ENCODE results near the gene MADCAM1. TPM values are rescaled to one million over a fixed set of nuclear protein-coding genes. Genes with fewer than 3 reads are reported as not detected.

The MADCAM1 gene
- total and polyA plus RNA-seq, 2 donors (not counting 1 experiment from before 2014, with no cell fraction given) = 0.70 to 2.5 TPM

Small RNA genes lying within 50 kb of the gene (small RNA-seq; reads per million reads assigned to genes)
- not detected for gene RNA5SP462 (ENCODE audit: insufficient read length, low read depth, low replicate concordance)

Other genes starting within 250 kb of the MADCAM1 start
- gene PLPP2, start 205.1 kb upstream of the MADCAM1 start, total RNA-seq = 0.10 and 0.37 TPM in 2 replicates
- gene PLPP2, start 205.1 kb upstream of the MADCAM1 start, polyA plus RNA-seq = 0.17 and 1.3 TPM in 2 replicates
- gene MIER2, start 151.7 kb upstream of the MADCAM1 start, total RNA-seq = 14.0 and 19.7 TPM in 2 replicates
- 10.5 and 16.9 TPM in 2 replicates for gene MIER2, start 151.7 kb upstream of the MADCAM1 start, polyA plus RNA-seq
- not detected in 2 replicates for gene C2CD4C, start 87.3 kb upstream of the MADCAM1 start, total RNA-seq
- gene C2CD4C, start 87.3 kb upstream of the MADCAM1 start, polyA plus RNA-seq = not detected in 2 replicates
- 0.19 TPM in 1 of 2 replicates, not detected in the other for gene SHC2, start 35.5 kb upstream of the MADCAM1 start, total RNA-seq
- 0.19 and 0.59 TPM in 2 replicates for gene SHC2, start 35.5 kb upstream of the MADCAM1 start, polyA plus RNA-seq
- 29.8 and 33.8 TPM in 2 replicates for gene TPGS1, start 11.0 kb downstream of the MADCAM1 start, total RNA-seq
- gene TPGS1, start 11.0 kb downstream of the MADCAM1 start, polyA plus RNA-seq = 6.1 and 8.1 TPM in 2 replicates
- gene CDC34, start 35.3 kb downstream of the MADCAM1 start, total RNA-seq = 28.4 and 31.1 TPM in 2 replicates
- gene CDC34, start 35.3 kb downstream of the MADCAM1 start, polyA plus RNA-seq = 25.7 and 26.9 TPM in 2 replicates
- 0.34 TPM in 1 of 2 replicates, not detected in the other for gene GZMM, start 47.6 kb downstream of the MADCAM1 start, total RNA-seq
- 2.1 and 3.2 TPM in 2 replicates for gene GZMM, start 47.6 kb downstream of the MADCAM1 start, polyA plus RNA-seq
- gene BSG, start 76.1 kb downstream of the MADCAM1 start, total RNA-seq = 131 and 144 TPM in 2 replicates
- 79.6 and 82.1 TPM in 2 replicates for gene BSG, start 76.1 kb downstream of the MADCAM1 start, polyA plus RNA-seq
- gene HCN2, start 93.4 kb downstream of the MADCAM1 start, total RNA-seq = 0.57 and 0.61 TPM in 2 replicates
- gene HCN2, start 93.4 kb downstream of the MADCAM1 start, polyA plus RNA-seq = 0.25 and 0.27 TPM in 2 replicates
- gene POLRMT, start 137.1 kb downstream of the MADCAM1 start, total RNA-seq = 73.2 and 77.8 TPM in 2 replicates
- gene POLRMT, start 137.1 kb downstream of the MADCAM1 start, polyA plus RNA-seq = 98.0 and 106 TPM in 2 replicates
- 2.9 and 3.4 TPM in 2 replicates for gene FGF22, start 143.4 kb downstream of the MADCAM1 start, total RNA-seq
- 0.34 and 0.37 TPM in 2 replicates for gene FGF22, start 143.4 kb downstream of the MADCAM1 start, polyA plus RNA-seq
- 74.3 and 88.8 TPM in 2 replicates for gene RNF126, start 166.7 kb downstream of the MADCAM1 start, total RNA-seq
- 99.6 and 118 TPM in 2 replicates for gene RNF126, start 166.7 kb downstream of the MADCAM1 start, polyA plus RNA-seq
- gene FSTL3, start 179.9 kb downstream of the MADCAM1 start, total RNA-seq = 5.6 and 5.8 TPM in 2 replicates
- 2.6 and 5.8 TPM in 2 replicates for gene FSTL3, start 179.9 kb downstream of the MADCAM1 start, polyA plus RNA-seq
- gene PRSS57, start 199.0 kb downstream of the MADCAM1 start, total RNA-seq = not detected in 2 replicates
- gene PRSS57, start 199.0 kb downstream of the MADCAM1 start, polyA plus RNA-seq = not detected in 2 replicates
- not detected in 2 replicates for gene PALM, start 212.4 kb downstream of the MADCAM1 start, total RNA-seq
- 0.15 and 0.53 TPM in 2 replicates for gene PALM, start 212.4 kb downstream of the MADCAM1 start, polyA plus RNA-seq

Measured in B cell (primary cell).